C4-2B (cell line): ENCODE measurements around the gene BARX1.

ENCODE experiments used
- ZFX ChIP-seq: fragments of 450-650 bp; IDR thresholded peaks from 2 replicates; pipeline ENCODE4 v1.6.1; 2017
- TF ChIP-seq, protein P1 (sequence below): fragments of 450-650 bp; conservative IDR thresholded peaks from 2 replicates; pipeline ENCODE4 v1.5.1; 2017; ENCODE audit warnings: mild to moderate bottlenecking

- TF ChIP-seq, protein P1, sequence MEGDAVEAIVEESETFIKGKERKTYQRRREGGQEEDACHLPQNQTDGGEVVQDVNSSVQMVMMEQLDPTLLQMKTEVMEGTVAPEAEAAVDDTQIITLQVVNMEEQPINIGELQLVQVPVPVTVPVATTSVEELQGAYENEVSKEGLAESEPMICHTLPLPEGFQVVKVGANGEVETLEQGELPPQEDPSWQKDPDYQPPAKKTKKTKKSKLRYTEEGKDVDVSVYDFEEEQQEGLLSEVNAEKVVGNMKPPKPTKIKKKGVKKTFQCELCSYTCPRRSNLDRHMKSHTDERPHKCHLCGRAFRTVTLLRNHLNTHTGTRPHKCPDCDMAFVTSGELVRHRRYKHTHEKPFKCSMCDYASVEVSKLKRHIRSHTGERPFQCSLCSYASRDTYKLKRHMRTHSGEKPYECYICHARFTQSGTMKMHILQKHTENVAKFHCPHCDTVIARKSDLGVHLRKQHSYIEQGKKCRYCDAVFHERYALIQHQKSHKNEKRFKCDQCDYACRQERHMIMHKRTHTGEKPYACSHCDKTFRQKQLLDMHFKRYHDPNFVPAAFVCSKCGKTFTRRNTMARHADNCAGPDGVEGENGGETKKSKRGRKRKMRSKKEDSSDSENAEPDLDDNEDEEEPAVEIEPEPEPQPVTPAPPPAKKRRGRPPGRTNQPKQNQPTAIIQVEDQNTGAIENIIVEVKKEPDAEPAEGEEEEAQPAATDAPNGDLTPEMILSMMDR = no peak
- no peak for TF ChIP-seq ZFX
Measured at GRCh38 chr9:93949073-93949693, 6.0 kb downstream of the BARX1 start.
